WERI-Rb-1 (cell line): ENCODE data around the gene KCND3.

ENCODE experiments used
- DNase-seq: peaks from one replicate; pipeline ENCODE4 v3.0.0-alpha.2; 2020
- H3K27ac ChIP-seq: fragments of 250-450 bp; sonication (Bioruptor Pico); 2 replicates; pipeline ENCODE4 v1.5.1; 2020; ENCODE audit warnings: mild to moderate bottlenecking, moderate library complexity
- H3K27me3 ChIP-seq: fragments of 250-450 bp; sonication (Bioruptor Pico); 2 replicates; pipeline ENCODE4 v1.5.1; 2021; ENCODE audit warnings: mild to moderate bottlenecking, low read depth, moderate library complexity; ENCODE audit not compliant: insufficient read depth, severe bottlenecking
- H3K36me3 ChIP-seq: fragments of 250-450 bp; sonication (Bioruptor Pico); 2 replicates; pipeline ENCODE4 v1.5.1; 2020; ENCODE audit warnings: mild to moderate bottlenecking, moderate library complexity
- H3K4me3 ChIP-seq: 2 replicates; pipeline ENCODE4 v1.5.1; 2011; ENCODE audit warnings: low read depth, mild to moderate bottlenecking, control low read depth, low read length
- H3K9me3 ChIP-seq: fragments of 250-450 bp; sonication (Bioruptor Pico); 2 replicates; pipeline ENCODE4 v1.5.1; 2021; ENCODE audit warnings: mild to moderate bottlenecking, moderate library complexity; ENCODE audit not compliant: severe bottlenecking
- CTCF ChIP-seq: IDR thresholded peaks from 2 replicates; pipeline ENCODE4 v1.5.1; 2011; ENCODE audit warnings: low read depth, mild to moderate bottlenecking, control low read depth, inconsistent platforms, low read length

The KCND3 gene

GRCh38 chr1:111735858-111736544, 253.5 kb downstream of the KCND3 start:
- DNase-seq, result peak; percentile 28
- Histone ChIP-seq H3K27me3 (no peaks in the 10 kb centered on the region), H3K36me3 (peaks cover 27% of the 10 kb centered on the region), H3K9me3 (no peaks in the 10 kb centered on the region), H3K27ac (peak overlapping the region; percentile 10; the same call in 1 of the 2 replicates), H3K4me3 (no peak overlapping the region)
- no peak for TF ChIP-seq CTCF

- Histone ChIP-seq H3K27ac (no peak overlapping the region), H3K9me3 (no peaks in the 10 kb centered on the region), H3K27me3 (no peaks in the 10 kb centered on the region), H3K4me3 (no peak overlapping the region), H3K36me3 (peaks cover 27% of the 10 kb centered on the region)
- DNase-seq, result no peak
- no peak for TF ChIP-seq CTCF
Observed at GRCh38 chr1:111735321-111735720, 254.1 kb downstream of the KCND3 start.

DNA sequence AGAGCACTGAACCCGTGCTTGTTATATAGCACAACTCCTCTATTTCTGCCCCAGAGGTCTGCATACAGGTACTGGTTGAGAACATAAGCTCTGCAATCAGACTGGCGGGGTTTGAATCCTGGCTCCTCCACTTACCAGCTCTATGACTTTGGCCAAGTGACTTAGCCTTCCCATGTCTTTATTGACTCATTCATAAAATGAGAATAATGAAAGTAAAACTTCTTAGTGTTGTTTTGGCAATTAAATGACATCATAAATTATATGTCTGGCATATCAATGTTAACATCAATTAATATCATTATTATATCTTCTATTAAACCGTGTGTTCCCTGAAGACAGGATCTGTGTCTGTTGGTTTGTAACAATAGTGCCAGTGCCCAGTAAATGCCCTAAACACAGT, 254.6 kb downstream of the KCND3 start:
- DNase-seq, result no peak
- TF ChIP-seq CTCF, result no peak
- no peaks in the 10 kb centered on the region for H3K9me3 ChIP-seq
- no peaks in the 10 kb centered on the region for H3K27me3 ChIP-seq
- peaks cover 27% of the 10 kb centered on the region for H3K36me3 ChIP-seq
- no peak overlapping the region for H3K4me3 ChIP-seq
- H3K27ac ChIP-seq, result no peak overlapping the region

DNA sequence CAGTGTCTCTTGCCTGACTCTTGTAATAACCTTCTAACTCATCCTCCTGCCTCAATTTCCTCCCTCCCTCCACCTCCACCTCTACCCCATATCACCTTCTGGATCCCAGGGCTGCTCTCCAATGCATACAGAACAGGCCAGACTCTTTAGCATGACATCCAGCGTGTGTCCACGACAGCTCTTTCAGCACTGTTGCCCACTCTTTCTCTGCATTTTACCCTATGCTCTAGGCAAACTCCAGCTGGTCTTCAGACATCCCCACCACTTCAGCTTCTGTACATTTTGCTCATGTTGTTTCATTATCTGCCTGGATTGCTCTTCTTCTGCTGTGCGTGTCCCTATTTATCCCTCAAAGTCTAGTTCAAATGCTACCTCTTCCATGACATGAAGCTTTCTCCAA, 255.0 kb downstream of the KCND3 start:
- DNase-seq, result no peak
- no peak overlapping the region for H3K4me3 ChIP-seq
- no peak overlapping the region for H3K27ac ChIP-seq
- H3K27me3 ChIP-seq, result no peaks in the 10 kb centered on the region
- peaks cover 27% of the 10 kb centered on the region for H3K36me3 ChIP-seq
- TF ChIP-seq CTCF, result no peak
- no peaks in the 10 kb centered on the region for H3K9me3 ChIP-seq

- Histone ChIP-seq H3K9me3 (no peaks in the 10 kb centered on the region), H3K27me3 (no peaks in the 10 kb centered on the region), H3K27ac (no peak overlapping the region), H3K4me3 (no peak overlapping the region), H3K36me3 (peaks cover 27% of the 10 kb centered on the region)
- no peak for DNase-seq
- no peak for TF ChIP-seq CTCF
Observed at GRCh38 chr1:111733992-111734341, 255.5 kb downstream of the KCND3 start.
